Measurements from ENCODE around the gene ADGRB2.

DNA sequence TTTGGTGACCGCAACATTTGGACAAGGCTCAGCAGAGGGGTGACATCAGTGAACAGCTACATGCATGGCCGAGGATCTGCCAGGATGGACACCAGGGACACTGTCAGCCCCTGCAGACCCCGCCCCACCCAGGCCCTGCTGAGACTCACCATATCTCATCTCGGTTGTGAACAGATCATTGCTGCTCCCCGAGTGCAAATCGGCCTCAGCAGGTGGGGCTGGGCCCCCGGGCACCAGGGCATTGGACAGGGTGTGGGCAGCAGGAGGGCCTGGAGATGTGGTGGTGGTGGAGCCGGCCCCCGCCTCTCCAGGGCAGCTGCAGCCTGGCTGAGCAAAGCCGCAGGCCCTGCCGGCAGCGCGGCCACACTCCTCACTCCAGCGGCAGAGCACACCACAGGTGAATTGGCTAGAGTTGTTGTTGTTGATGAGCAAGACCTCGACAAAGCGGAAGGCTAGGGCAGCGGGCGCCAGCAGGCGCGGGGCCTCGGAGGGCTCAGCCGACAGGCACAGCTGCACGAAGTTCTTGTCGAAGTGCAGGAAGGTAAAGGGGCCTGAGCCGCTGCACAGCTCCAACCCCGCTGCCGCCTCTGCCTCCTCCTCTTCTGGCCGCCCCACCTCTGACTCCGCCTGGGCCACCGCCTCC is 8.2 kb downstream of the ADGRB2 start:
- TF ChIP-seq POLR2A (IDR thresholded peaks at IDR 0.05; ENCODE audit: low read depth, low read length) (no peak), TAF1 (IDR thresholded peaks at IDR 0.05; ENCODE audit: borderline replicate concordance, low read depth, low read length) (no peak)

All from GM12892 (cell line).